H1 (cell line): ENCODE measurements around the gene CCDC33. TPM values are rescaled to one million over a fixed set of nuclear protein-coding genes. Genes with fewer than 3 reads are reported as not detected.

Experiments used
- ATF2 ChIP-seq: IDR thresholded peaks from 2 replicates; pipeline ENCODE4 v1.6.1; 2012; ENCODE audit warnings: low read length, inconsistent platforms
- GTF2F1 ChIP-seq: IDR thresholded peaks from 2 replicates; pipeline ENCODE4 v1.6.1; 2012; ENCODE audit warnings: low read depth, low read length, improper control_type of control experiment, borderline replicate concordance
- RBBP5 ChIP-seq: IDR thresholded peaks from 2 replicates; pipeline ENCODE4 v1.7.1; 2012; ENCODE audit warnings: low read depth, mild to moderate bottlenecking, inconsistent platforms, low read length, moderate library complexity, borderline replicate concordance
- SIX5 ChIP-seq: IDR thresholded peaks from 2 replicates; pipeline ENCODE4 v1.6.1; 2011; ENCODE audit warnings: mild to moderate bottlenecking, low read depth, low read length
- SP1 ChIP-seq: IDR thresholded peaks from 2 replicates; pipeline ENCODE4 v1.6.1; 2011; ENCODE audit warnings: low read depth, low read length
- YY1 ChIP-seq: IDR thresholded peaks from 2 replicates; pipeline ENCODE4 v1.6.1; 2011; ENCODE audit warnings: low read depth, mild to moderate bottlenecking, low read length
- ZNF274 ChIP-seq: IDR thresholded peaks from 2 replicates; pipeline ENCODE4 v1.7.0; 2012; ENCODE audit warnings: low read length, borderline replicate concordance; ENCODE audit errors: extremely low read depth
- polyA plus RNA-seq, 7 experiments: library from polyadenylated mRNA; depleted of rRNA in 3 of 7; stranded (reverse) in 5 of 7; unstranded in 2 of 7; fragments of >200 nt in 5 of 7; fragments of 200-250 nt in 2 of 7; gene quantifications; 1 replicate in 5 of 7; 2 replicates in 1 of 7; 4 replicates in 1 of 7; pipeline versions ENCODE4 v1.2.1 to v1.2.3, GENCODE V29; 2011 to 2013; ENCODE audit warnings: missing spikeins in 2 of 7, mixed read lengths in 2 of 7
- total RNA-seq: library from RNA; stranded (reverse); fragmentation: NEBNext Ultra II Directional; extraction: Animal tissue kit (Norgen Biotek cat#: 25700); gene quantifications from 2 replicates; pipeline ENCODE4 v1.2.1, GENCODE V29; 2021

Gene CCDC33
- total and polyA plus RNA-seq, 2 of the 8 experiments (the other 6 are each of a cell fraction or from before 2014, with no cell fraction given): 2.0 to 2.7 TPM

- TF ChIP-seq ZNF274 (no peak), RBBP5 (no peak), SIX5 (no peak), ATF2 (no peak), YY1 (no peak), GTF2F1 (no peak), SP1 (no peak)
Observed at GRCh38 chr15:74261041-74261440, 24.9 kb downstream of the CCDC33 start (continued).
